K562 (cell line): ENCODE results near the gene PURA. TPM values are rescaled to one million over a fixed set of nuclear protein-coding genes. Genes with fewer than 3 reads are reported as not detected.

Experiments
- ATAC-seq: fragments of 200-7000 bp; cut with Tn5 transposase; 3 replicates; pipeline ENCODE4 v1.9.1; 2020; ENCODE audit warnings: moderate library complexity
- BruUV-seq: library from RNA; stranded (reverse); fragments of 400-500 nt; replicated peaks from 2 replicates; lab custom pipeline; 2021; lab: Mats Ljungman, UMichigan
- CTCF ChIA-PET: fragments of 300-600 bp; formaldehyde crosslinking; extraction: SDS; loops from one replicate; lab custom pipeline; 2021; ENCODE audit warnings: low intra/inter-chr PET ratio; lab: Yijun Ruan, JAX
- POLR2A ChIA-PET: fragments of 300-600, 350-650 bp; sonication (Branson Sonifier 250); formaldehyde crosslinking; extraction: SDS; loops from one replicate; lab custom pipeline; 2021; ENCODE audit warnings: antibody characterized with exemption, inconsistent platforms; lab: Yijun Ruan, JAX
- DNase-seq, 4 experiments: peaks; one replicate each; pipeline versions ENCODE4 v3.0.0 to v3.0.0-alpha.2; 2011 to 2018; ENCODE audit warnings: low spot score in 3 of 4, mixed read lengths in 3 of 4; ENCODE audit errors: extremely low read depth in 1 of 4
- FAIRE-seq: peaks from 2 replicates; lab custom pipeline; 2011; peaks lifted over from hg19 to GRCh38; lab: Jason Lieb, UNC
- H2AFZ ChIP-seq: 2 replicates; pipeline ENCODE4 v1.6.0; 2011; ENCODE audit warnings: low read depth, low read length, control low read depth, inconsistent platforms
- H3K27ac ChIP-seq: fragments of 200-600 bp; 3 replicates; pipeline ENCODE4 v1.8.0; 2011; ENCODE audit warnings: low read depth, mild to moderate bottlenecking, control low read depth, inconsistent platforms, low read length, moderate library complexity, mixed read lengths; ENCODE audit errors: extremely low read depth
- H3K27me3 ChIP-seq, 2 experiments: fragments of 300-600 bp in 1 of 2; 2 replicates in 1 of 2; 3 replicates in 1 of 2; pipeline versions ENCODE4 v1.6.0 to v1.8.0; 2011; ENCODE audit warnings: inconsistent platforms in 2 of 2, low read length in 2 of 2, mild to moderate bottlenecking in 1 of 2, mixed read lengths in 1 of 2, moderate library complexity in 1 of 2; ENCODE audit not compliant: control insufficient read depth in 2 of 2, insufficient read depth in 2 of 2
- H3K36me3 ChIP-seq: fragments of 300-600 bp; 3 replicates; pipeline ENCODE4 v1.8.0; 2011; ENCODE audit warnings: mild to moderate bottlenecking, low read length, inconsistent platforms; ENCODE audit not compliant: control insufficient read depth, insufficient read depth
- H3K4me1 ChIP-seq, 2 experiments: fragments of 200-600 bp in 1 of 2; replicated peaks in 1 of 2; 2 replicates in 1 of 2; 3 replicates in 1 of 2; pipeline versions ENCODE4 v1.5.1 to v1.8.0; 2011; ENCODE audit warnings: inconsistent platforms in 2 of 2, low read length in 2 of 2, mild to moderate bottlenecking in 1 of 2, mixed read lengths in 1 of 2, moderate library complexity in 1 of 2; ENCODE audit not compliant: control insufficient read depth in 2 of 2, insufficient read depth in 2 of 2
- H3K4me2 ChIP-seq: 2 replicates; pipeline ENCODE4 v1.6.1; 2011; ENCODE audit warnings: low read length, control low read depth, inconsistent platforms, mixed read lengths; ENCODE audit not compliant: insufficient read depth
- H3K4me3 ChIP-seq: fragments of 200-600 bp; sonication (generic), shearing (Covaris generic); 2 replicates; pipeline ENCODE4 v1.5.1; 2016; ENCODE audit warnings: control low read depth, inconsistent platforms
- H3K79me2 ChIP-seq: fragments of 200-600 bp; 3 replicates; pipeline ENCODE4 v1.8.0; 2011; ENCODE audit warnings: low read length, inconsistent platforms; ENCODE audit not compliant: control insufficient read depth, insufficient read depth
- H3K9ac ChIP-seq, 2 experiments: 2 replicates each; pipeline versions ENCODE4 v1.6.0 to v1.6.1; 2011; ENCODE audit warnings: low read depth in 2 of 2, low read length in 2 of 2, control low read depth in 1 of 2, inconsistent platforms in 1 of 2, mild to moderate bottlenecking in 1 of 2, mixed read lengths in 1 of 2; ENCODE audit not compliant: insufficient read depth in 1 of 2
- H3K9me1 ChIP-seq: one replicate; pipeline ENCODE4 v1.6.0; 2011; ENCODE audit warnings: inconsistent platforms, mild to moderate bottlenecking, low read length, moderate library complexity; ENCODE audit not compliant: control insufficient read depth, insufficient read depth
- H3K9me3 ChIP-seq: replicated peaks from 2 replicates; pipeline ENCODE4 v1.5.1; 2011; ENCODE audit warnings: low read depth, low read length, inconsistent platforms; ENCODE audit not compliant: control insufficient read depth, insufficient read depth
- H4K20me1 ChIP-seq: replicated peaks from 2 replicates; pipeline ENCODE4 v1.6.1; 2011; ENCODE audit warnings: low read length, inconsistent platforms, mixed read lengths; ENCODE audit not compliant: control insufficient read depth, insufficient read depth
- GABPA ChIP-seq: fragments of 200-800 bp; sonication (Bioruptor generic); conservative IDR thresholded peaks from 2 replicates; pipeline ENCODE4 v1.6.1; 2016; ENCODE audit warnings: low read depth, missing genetic modification characterization, missing compliant biosample characterization
- SIRT6 ChIP-seq: IDR thresholded peaks from one replicate; pipeline ENCODE4 v1.6.1; 2012; ENCODE audit warnings: low read depth, mild to moderate bottlenecking, control low read depth, inconsistent platforms, low read length, moderate library complexity
- ZNF12 ChIP-seq: sonication (generic); formaldehyde crosslinking; IDR thresholded peaks from 2 replicates; pipeline ENCODE4 v1.4.0; 2020; ENCODE audit warnings: mild to moderate bottlenecking, missing genetic modification reagents
- ZNF717 ChIP-seq: fragments of 250-450 bp; sonication (Bioruptor Pico); IDR thresholded peaks from 2 replicates; pipeline ENCODE4 v1.5.0; 2021
- WGBS: fragments of 100-300 bp; shearing (Covaris generic); methylation state at CpG from one replicate; pipeline ENCODE4 v1.1.6; 2016; ENCODE audit warnings: low coverage, mixed read lengths; ENCODE audit not compliant: insufficient coverage; ENCODE audit errors: missing lambda C conversion rate; 5-methylcytosine and 5-hydroxymethylcytosine counted together
- in situ Hi-C: fragments of 300-500 bp; cut with MboI; formaldehyde crosslinking; loops from 4 replicates; pipeline ENCODE4 v1.15.0; 2018; ENCODE audit warnings: inconsistent platforms, mixed read lengths
- intact Hi-C: fragments of 100-400 bp; cut with micrococcal nuclease; formaldehyde crosslinking; loops from 2 replicates; pipeline ENCODE4 v1.14.2; 2022
- polyA plus RNA-seq, 8 experiments: library from polyadenylated mRNA; depleted of rRNA in 4 of 8; stranded (reverse) in 5 of 8; unstranded in 3 of 8; fragments of >200 nt; fragmentation: Nextera tagmentation in 2 of 8; fragmentation: Illumina TruSeq in 1 of 8; extraction: Ambion mirVana in 2 of 8; extraction: Trizol in 1 of 8; gene quantifications; 2 replicates each; pipeline versions ENCODE4 v1.2.1 to v1.2.3, GENCODE V29; 2011 to 2014; ENCODE audit warnings: inconsistent platforms in 1 of 8, missing spikeins in 1 of 8
- total RNA-seq, 7 experiments: library from RNA; depleted of rRNA in 6 of 7; stranded (reverse); fragments of >200 nt in 6 of 7; fragmentation: Illumina TruSeq in 2 of 7; extraction: Trizol in 2 of 7; gene quantifications; 2 replicates each; pipeline versions ENCODE4 v1.2.1 to v1.2.3, GENCODE V29; 2011 to 2021; ENCODE audit warnings: low replicate concordance in 1 of 7
- TF ChIP-seq, protein P1 (sequence below): fragments of 450-650 bp; formaldehyde crosslinking; IDR thresholded peaks from 2 replicates; pipeline ENCODE4 v1.4.0; 2020; ENCODE audit warnings: mild to moderate bottlenecking, moderate library complexity
- TF ChIP-seq, protein P2 (sequence below): fragments of 150-350 bp; conservative IDR thresholded peaks from 2 replicates; pipeline ENCODE4 v1.6.1; 2014; ENCODE audit warnings: low read length

PURA gene
- total and polyA plus RNA-seq, 9 of the 15 experiments (the other 6 are each of a cell fraction or from before 2014, with no cell fraction given), result 3.2 to 11.1 (median 5.4) TPM

DNA sequence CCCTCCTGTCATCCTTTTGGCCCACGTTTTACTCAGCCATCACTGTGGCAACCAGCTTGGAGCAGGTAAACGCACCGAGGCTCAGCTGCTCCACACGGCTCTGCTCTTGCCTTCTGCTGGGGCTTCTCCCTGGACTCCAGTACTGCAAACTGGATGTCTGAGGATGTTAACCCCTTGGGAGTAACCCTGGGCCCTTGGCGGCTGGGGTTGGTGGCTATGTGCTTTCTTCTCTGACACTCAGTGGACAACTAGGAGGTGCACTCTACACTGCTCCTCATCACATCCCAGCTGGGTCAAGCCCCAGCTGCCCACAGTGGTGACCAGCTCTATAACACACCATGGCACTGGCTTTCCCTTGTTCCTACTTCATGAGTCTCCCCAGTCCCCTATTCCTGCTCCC is 48.9 kb downstream of the PURA start:
- Histone ChIP-seq H3K4me1 (peaks cover 0 to 14% of the 10 kb centered on the region in 2 experiments; a peak in 3 of 5 replicates), H3K4me2 (no peak overlapping the region), H3K4me3 (no peak overlapping the region), H3K79me2 (no peaks in the 10 kb centered on the region), H3K36me3 (no peaks in the 10 kb centered on the region), H2AFZ (no peak overlapping the region), H3K9ac (no peak overlapping the region), H3K27me3 (no peaks in the 10 kb centered on the region; a peak in 1 of 5 replicates), H3K9me1 (no peaks in the 10 kb centered on the region), H3K27ac (no peak overlapping the region), H4K20me1 (no peaks in the 10 kb centered on the region), H3K9me3 (no peaks in the 10 kb centered on the region)
- BruUV-seq, result no TSS peak
- ATAC-seq, result no peak; the same call in 2 of the 3 replicates
- ChIA-PET POLR2A (interaction anchor here (3.1 kb wide), 1 partner anchor 12 kb away, joined by 11 read pairs; the partner anchor contains the start of gene CYSTM1), CTCF (no interaction called here)
- intact Hi-C loops (no loop called here), in situ Hi-C loops (loop anchor here (10.0 kb wide), 1 partner anchor 192 kb away; no protein-coding TSS in a partner anchor)
- TF ChIP-seq ZNF717 (no peak), SIRT6 (no peak), GABPA (tag) (no peak), ZNF12 (CRISPR knock-in tag) (no peak)
- TF ChIP-seq, protein P1, sequence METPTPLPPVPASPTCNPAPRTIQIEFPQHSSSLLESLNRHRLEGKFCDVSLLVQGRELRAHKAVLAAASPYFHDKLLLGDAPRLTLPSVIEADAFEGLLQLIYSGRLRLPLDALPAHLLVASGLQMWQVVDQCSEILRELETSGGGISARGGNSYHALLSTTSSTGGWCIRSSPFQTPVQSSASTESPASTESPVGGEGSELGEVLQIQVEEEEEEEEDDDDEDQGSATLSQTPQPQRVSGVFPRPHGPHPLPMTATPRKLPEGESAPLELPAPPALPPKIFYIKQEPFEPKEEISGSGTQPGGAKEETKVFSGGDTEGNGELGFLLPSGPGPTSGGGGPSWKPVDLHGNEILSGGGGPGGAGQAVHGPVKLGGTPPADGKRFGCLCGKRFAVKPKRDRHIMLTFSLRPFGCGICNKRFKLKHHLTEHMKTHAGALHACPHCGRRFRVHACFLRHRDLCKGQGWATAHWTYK (CRISPR knock-in tag), result no peak
- TF ChIP-seq, protein P2, sequence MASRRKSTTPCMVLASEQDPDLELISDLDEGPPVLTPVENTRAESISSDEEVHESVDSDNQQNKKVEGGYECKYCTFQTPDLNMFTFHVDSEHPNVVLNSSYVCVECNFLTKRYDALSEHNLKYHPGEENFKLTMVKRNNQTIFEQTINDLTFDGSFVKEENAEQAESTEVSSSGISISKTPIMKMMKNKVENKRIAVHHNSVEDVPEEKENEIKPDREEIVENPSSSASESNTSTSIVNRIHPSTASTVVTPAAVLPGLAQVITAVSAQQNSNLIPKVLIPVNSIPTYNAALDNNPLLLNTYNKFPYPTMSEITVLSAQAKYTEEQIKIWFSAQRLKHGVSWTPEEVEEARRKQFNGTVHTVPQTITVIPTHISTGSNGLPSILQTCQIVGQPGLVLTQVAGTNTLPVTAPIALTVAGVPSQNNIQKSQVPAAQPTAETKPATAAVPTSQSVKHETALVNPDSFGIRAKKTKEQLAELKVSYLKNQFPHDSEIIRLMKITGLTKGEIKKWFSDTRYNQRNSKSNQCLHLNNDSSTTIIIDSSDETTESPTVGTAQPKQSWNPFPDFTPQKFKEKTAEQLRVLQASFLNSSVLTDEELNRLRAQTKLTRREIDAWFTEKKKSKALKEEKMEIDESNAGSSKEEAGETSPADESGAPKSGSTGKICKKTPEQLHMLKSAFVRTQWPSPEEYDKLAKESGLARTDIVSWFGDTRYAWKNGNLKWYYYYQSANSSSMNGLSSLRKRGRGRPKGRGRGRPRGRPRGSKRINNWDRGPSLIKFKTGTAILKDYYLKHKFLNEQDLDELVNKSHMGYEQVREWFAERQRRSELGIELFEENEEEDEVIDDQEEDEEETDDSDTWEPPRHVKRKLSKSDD, result no peak
- no peak for FAIRE-seq
- 28% methylated on average over 5 of the region's 5 CpGs for WGBS
- no peak for DNase-seq
